Frontal cortex (tissue), 4 donors: ENCODE data around the gene RAB22A. TPM values are rescaled to one million over a fixed set of nuclear protein-coding genes. Genes with fewer than 3 reads are reported as not detected.

Experiments used
- DNase-seq, 2 donors: peaks; one replicate each; pipeline ENCODE4 v3.0.0; 2012; ENCODE audit warnings: low spot score in 2 of 2
- FAIRE-seq: peaks from 2 replicates; lab custom pipeline; 2012; peaks lifted over from hg19 to GRCh38; lab: Jason Lieb, UNC
- total RNA-seq: library from RNA; depleted of rRNA; stranded (reverse); fragments of >200 nt; gene quantifications from one replicate; pipeline ENCODE4 v1.2.3, GENCODE V29; 2014
- donor health status: control.
- donor health status: control.
- donor health status: control.

Gene RAB22A, protein sequence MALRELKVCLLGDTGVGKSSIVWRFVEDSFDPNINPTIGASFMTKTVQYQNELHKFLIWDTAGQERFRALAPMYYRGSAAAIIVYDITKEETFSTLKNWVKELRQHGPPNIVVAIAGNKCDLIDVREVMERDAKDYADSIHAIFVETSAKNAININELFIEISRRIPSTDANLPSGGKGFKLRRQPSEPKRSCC
- total RNA-seq: 23.6 TPM

DNA sequence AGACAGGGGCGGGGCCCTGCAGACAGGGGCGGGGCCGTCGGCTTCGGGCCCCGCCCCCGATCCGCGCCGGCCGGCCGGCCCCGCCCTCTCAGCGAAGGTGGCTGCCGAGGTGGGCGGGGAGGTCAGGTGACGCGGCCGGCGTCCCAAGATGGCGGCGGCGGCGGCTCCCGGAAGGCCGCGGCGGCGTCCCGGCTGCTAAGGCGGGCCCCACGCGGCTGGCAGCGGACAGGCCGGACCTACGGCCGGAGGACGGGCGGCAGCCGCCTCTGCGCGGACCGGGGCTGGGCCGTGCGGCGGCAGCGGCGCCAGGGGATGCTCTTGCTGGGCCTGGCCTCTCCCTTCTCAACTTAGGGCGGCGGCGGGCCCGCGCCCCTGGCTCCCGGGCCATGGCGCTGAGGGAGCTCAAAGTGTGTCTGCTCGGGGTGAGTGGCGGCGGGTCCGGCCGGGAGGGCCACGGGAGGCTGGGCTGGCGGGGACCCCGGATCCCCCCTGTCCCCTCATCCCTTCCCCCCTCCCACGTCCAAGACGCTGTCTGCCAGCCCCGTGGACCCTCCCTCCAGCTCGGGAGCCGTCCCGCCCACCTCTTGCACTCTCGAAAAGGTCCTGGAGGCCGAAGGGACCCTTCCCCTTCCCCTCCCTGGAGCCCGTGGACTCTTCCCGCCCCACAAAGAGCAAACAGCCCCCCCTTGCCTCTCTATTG is at the start of gene RAB22A:
Gene RAB22A (plus strand): TSS at position 125 of the 700 bp plus-strand sequence. CDS start 262 bp downstream, at position 387.
- FAIRE-seq (no peak), DNase-seq (peak; percentile 94 to 95)

DNA sequence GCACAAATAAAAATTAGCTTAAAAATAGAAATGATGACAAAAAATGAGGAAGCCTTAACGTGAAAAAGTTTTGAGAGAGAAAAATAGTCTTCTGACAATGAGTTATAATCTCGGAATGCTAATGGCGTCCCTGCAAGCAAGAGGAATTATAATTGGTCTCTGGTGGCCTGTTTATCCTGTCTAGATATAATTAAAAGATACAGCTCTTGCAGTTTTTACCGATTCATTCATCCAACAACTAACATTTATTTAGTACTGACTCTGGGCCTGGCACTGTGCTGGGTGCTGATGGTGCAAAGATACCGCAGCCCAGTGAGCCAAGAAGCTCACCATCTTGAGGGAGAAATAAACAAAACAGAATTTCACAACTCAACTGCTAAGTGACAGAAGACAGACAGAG is 49.5 kb upstream of the RAB22A start:
- DNase-seq (no peak), FAIRE-seq (no peak)

DNA sequence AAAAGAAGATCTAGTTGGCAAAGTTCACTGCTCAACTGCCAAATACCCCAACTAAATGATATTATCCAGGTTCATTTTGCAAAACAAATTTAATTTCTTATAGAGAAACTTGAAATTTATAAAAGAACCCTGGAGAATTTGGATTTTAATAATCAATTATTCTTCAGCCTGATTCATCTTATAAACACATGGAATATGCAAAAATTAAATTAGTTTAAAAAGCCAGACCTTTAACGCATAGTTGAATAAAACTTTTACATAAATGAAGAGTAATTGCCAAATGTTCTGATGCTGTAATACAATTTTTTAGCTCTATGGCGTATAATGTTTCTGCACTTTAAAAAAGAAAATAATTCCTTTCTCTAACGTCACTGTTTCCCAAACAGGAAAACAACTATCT is 47.9 kb upstream of the RAB22A start:
- no peak for DNase-seq
- FAIRE-seq: no peak

DNA sequence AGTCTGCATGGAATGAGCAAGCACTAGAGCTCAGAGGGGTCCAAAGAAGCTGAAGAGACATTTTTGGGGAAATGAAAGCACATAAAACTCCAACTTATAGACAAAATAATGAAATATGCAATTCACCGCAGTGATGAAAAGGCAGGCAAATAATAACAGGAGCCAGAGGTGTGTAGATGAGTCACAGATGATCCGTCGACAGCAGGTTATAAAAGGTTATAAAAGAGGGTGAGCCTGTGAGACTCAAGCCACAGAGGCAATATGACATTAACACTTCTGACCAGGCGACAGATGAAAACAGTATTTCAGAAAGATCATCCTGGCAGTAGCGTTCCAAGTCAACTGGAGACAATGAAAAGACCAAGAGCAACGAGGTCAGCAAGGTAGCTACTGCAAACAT is 45.2 kb upstream of the RAB22A start:
- FAIRE-seq: no peak

DNA sequence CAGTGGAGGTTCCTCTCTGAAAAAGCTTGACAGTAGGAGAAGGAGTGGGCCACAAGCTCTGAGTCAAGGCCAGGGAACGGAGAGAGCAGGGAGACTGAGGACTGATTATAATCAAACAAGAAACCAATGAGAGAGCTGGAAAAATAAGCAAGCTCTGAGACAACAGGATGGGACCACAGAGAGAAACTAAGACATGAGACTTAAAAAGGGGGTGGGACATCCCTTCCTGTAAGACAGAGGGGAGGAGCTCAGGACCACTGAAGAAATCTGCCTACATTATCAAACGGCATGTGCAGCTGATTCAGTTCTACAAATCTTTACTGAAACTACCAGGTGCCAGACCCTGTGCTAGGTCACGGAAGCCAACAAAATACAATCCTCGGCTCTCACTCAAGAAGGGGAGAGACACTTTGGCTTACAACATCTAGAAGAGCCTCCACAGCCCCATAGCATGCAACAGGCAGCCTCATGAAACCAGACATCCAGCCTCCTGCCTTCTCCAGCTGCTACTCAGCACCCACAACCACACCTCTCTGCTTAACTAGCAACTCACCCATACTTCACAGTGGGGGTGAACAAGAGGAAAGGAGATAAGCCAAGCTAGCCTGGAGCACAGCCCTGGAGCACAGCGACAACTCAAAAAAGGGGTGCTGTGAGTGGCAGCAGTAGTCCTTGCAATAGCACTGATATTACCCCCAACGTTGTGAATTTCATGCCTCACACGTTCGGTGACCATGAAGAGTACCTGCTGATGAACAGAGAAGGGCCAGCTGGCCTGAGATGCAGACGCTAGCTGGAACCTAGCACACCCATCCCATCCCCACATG is 41.9 kb upstream of the RAB22A start:
- FAIRE-seq (no peak), DNase-seq (no peak)

More for the DNA sequence above, 45.2 kb upstream of the RAB22A start:
- DNase-seq: no peak

DNA sequence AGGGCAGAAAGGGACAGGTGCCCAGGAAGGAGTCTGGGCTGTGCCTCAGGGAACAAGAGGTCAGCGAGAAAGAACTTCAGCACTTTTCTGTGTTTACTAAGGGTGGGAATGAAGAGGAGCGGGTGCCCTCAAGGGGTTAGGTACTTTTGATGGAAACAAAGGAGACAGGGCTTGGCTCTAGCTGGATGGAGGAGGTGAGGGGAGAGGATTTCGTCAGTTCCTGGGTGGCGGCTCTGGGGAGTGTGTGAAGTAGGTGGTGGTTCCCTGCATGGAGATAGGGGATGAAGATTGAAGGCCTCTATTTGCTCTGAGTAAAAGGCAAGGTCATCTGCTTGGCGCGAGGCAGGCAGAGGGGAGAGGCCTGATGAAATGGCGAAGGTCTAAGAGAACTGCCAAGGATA is 41.1 kb upstream of the RAB22A start:
- DNase-seq (no peak), FAIRE-seq (no peak)

DNA sequence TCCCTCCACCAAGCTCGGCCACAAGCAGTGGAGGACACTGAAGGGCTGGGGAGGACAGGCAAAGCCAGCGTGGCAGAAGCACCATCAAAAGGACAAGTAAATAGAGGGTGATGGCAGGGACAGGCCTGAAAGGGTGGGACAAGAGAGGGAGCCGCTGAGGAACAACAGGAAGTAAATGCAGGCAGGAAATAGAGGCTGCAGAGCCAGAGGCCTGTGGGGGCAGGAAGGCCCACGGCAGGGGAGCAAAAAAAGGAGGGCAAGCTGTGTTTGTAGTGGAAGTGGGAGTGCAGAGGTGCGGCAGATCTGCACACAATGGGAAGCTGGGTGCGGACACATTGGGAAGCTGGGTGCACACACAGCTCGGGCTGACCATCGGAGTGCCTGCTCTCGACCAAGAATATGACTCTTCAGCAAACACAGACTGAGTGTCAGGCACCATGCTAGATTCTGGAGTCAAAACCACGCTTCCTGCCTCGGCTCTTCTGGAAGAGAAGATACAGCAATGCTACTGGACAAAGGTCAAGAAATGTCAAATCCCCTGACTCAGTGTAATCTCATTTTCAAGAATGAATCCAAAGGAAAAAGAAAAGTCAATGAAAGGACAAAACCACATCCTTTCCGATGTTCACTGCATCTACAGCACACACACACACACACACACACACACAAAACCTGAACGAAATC is 40.4 kb upstream of the RAB22A start:
- FAIRE-seq (no peak), DNase-seq (no peak)

DNA sequence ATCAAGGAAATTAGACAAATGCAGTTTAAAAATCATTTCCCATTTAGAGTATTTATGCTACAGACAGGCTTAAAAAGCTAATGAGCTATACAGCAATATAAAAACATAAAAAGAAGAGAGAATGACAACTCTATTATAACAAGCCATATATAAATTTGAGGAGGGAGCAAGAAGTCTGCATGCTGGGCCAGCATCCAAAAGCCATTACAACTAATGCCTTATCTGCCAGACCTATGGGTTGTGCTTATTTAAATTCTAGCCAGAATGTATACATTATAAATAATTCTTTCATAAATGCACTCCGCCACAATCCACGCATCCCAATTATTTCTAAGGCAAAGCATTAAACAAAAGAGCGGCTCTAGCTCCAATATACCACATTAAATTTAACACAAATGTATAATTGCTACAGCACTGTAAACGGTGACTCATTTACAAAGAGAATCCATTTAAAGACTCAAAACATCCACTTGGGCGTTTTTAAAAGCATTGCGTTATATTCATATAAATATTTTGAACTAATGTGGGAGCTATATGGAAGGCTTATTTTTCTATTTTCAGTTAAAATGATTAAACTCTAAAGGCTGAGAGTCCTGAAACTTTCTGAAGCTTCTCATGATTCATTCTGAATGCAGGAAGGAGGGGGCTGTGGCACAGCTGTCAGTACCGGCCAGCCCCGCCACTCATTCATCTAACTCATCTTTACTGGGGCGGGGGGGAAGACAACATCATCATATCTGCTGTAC is 37.7 kb upstream of the RAB22A start:
- DNase-seq (no peak), FAIRE-seq (no peak)

DNA sequence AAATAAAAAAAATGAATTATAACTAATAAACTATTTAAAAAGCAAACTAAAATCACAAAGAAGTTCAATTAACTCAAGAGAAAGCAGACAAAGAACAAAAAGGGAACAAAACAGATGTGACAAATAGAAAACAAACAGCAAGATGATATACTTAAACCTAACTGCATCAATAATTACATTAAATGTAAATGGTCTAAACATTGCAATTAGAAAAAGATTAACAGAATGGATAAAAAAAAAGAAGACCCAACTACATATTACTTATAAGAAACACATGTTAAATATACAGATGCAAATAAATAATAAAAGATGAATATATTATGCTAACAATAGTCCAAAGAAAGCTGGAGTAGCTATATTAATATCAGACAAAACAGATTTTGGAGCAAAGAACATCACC is 35.1 kb upstream of the RAB22A start:
- no peak for DNase-seq
- no peak for FAIRE-seq

DNA sequence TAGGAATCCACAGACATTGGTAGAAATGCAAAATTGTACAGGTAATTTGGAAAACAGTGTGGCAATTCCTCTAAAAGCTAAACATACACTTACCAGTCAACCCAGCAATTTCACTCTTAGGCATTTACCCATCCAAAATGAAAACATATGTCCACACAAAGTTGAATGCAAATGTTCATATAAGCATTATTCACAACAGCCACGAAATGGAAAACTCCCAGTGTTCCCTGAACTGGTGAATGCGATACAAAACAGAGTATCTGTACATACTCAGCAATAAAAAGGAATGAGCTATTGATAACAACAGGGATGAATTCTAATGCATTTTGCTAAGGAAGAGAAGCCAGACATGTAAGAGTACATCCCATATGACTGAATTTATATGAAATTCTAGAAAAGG is 32.4 kb upstream of the RAB22A start:
- FAIRE-seq: no peak
- DNase-seq: no peak

DNA sequence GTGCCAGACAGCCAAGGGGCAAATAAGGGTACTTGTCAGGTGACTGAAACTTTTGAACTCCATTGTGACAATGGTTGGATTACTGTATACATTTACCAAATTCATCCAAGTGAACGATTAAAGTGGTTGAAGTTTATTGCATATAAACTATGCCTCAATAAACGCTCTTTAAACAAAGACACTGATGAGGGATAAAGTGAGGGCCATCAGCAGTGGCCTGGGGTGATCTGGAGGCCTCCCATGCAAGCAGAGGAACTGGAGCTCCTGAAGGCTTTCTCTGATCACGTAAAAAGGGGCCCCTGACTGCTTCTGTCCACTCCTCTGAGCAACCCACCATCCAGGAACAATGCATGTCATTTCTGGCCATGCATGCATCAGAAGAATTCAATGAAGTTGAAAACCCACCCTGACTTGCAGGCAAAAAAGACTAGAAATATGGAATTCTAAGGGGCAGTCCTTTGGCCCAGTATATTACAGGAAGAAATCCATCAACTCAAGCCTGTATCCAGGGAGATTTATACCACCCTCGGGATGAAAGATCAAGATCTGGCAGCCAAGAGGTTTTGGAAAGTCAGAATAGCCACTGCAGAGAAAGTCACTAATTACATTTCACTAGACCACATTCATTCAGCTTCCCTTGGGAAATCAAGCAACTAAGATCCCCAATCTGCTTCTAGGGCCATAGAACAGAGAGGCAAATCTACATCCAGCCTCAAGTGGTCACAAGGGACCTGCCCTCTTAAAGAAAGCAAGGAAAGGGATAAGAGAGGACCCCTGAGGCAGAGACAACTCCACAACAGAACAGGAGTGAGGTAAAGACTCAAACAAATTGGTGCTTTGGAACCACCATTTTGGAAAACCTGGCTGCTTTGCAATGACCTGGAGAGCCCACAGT is 31.7 kb upstream of the RAB22A start:
- DNase-seq (no peak), FAIRE-seq (no peak)

DNA sequence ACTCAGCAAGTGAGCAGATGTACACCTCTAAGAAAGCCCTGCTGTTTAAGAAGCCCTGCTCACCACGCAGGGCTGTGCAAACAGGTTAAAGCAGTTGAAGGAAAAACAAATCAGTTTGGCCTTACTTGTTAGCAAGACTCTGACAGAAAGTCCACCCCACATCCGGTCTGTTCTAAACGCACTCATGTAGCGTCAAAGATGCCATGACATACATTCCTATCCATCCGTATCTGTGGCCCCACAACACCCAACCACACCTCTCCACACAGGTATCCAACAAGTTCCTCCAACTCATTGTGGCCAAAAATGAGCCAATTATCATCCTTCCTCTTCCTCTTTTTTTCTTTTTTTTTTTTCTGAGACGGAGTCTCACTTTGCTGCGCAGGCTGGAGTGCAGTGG is 22.8 kb upstream of the RAB22A start:
- no peak for DNase-seq
- FAIRE-seq: no peak

DNA sequence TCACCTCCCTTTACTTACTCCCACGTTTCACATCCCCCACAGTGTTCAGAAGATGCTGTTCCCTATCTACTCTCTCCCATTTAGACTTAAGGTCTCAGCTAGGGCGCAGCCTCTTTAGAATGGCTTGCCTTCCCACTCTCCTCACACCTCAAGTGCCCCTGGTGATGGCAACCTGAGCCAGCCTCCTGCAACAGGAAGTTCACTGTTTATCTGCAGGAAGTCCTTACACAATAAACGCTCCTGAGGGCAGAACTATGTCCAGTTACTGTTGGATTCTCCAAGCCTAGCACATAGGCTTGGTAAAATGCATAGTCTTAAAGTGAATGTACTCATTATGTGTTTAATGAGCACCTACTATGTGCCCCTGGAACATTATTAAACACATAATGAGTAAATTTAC is 21.9 kb upstream of the RAB22A start:
- DNase-seq (no peak), FAIRE-seq (no peak)

DNA sequence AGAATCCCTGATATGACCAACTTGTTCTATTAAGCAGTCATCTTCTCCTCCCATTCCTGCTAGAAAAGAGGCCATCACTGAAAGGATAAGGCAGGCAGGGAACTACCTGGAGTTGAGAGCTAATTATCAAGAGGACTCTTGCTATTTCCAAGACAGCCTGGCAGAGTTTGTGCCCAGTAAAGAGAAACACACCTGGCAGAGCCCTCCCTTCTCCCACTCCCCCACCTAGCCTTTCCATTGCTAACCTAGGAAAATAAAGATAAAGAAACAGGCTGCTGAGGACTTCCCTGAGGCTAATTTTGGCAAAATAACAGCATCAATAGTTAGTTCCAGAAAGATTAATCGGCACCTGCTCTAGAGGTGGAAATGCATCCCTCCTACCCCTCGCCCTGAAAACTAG is 20.4 kb upstream of the RAB22A start:
- FAIRE-seq (no peak), DNase-seq (no peak)

DNA sequence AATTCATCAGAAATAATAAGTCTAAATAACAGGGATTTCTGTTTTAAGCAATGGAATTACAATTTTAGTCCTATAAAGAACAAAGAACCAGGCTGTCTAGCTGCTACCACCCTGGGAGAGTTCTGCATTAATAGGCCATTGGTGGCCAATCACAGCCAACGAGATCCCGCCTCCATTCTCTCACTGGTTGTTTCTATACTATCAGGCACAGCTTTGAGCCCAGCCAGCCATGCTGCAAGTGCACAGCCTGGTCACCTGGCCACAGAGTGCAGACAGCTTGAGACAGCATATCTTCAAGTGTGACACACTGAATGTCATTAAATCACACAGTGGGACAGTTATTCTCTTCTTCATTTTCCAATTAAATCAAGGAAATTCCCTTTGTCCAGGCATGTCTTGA is 16.1 kb upstream of the RAB22A start:
- DNase-seq (no peak), FAIRE-seq (no peak)

DNA sequence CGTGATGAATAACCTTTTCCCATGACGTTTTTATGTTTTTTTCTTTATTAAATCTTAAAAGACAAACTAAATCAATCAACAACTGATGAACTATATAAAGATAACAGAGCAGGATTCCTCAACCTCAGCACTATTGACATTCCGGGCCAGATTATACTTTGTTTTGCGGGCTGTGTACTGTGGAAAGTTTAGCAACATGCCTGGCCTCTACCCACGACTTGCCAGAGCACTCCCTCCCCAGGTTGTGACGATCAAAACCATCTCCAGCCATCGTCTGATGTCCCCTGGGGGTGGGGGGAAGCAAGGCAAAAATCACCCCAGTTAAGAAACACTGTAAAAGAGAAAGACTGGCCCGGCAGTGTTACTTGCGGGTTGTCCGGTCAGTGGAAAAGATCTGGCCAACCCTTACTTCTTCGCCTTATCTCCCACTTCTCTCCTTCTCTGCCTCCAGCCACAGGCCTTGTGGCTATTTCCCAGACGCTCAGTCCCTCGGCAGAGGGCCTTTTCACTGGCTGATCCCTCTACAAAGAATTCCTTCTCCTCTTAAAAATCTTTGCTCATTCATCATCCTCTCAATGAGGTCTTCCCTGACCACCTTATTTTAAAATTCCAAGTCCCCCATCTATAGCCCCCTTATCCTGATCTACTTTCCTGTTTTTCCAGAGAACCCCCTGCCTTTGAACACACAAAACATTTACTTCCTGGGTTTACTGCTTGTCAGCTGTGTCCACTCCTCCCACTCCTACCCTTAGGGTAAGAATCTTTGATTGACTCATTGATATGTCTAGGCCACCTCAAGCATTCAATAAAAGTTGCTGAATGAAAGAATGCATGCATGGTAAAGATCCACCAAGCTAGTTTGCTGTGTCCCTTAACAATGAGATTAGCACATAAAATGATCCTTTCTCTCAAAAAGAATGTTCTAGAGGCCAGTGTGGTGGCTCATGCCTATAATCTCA is 14.7 kb upstream of the RAB22A start:
- no peak for DNase-seq
- no peak for FAIRE-seq

DNA sequence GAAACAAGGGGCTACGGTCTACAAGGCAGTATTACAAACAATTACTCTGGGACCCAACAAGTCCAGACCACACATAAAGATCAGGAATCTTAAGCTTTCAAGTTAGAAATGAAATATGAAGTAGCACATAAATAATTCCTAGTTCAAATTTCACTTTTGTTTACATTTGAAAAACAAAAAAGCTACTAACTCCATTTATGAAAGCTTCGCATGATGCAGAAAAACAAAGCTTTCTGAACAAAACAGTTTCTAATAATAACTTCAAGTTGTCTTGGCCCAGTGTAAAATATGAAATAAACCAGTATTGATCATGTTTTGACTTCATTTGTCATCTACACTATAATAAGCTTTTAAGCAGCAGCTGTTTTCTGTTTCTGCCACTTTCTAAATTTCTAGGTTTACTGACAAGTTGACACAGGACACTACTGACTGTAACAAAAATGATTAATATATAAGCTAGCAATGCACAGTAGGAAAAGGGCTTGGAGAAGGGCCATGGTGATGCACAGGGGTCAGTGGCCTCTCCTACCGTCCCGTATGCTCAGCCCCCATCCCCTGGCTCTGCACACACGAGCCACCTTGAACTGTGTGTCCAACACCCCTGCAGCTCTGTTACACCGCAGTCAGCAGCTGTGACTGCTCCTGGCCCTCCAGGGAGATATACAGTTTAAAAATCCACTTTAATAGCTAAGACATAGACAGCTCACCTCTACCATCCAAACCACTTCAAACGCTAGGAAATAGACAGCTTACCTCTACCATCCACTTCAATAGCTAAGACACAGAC is 13.3 kb upstream of the RAB22A start:
- FAIRE-seq (no peak), DNase-seq (no peak)
